GM18505 (cell line): ENCODE measurements around the gene DLGAP1.

Source experiments
- ATAC-seq: cut with Tn5 transposase; IDR thresholded peaks from one replicate; pipeline ENCODE4 v1.9.1; 2021; ENCODE audit not compliant: unreplicated experiment
- POLR2A ChIP-seq: IDR thresholded peaks from 4 replicates; pipeline ENCODE4 v1.6.1; 2011; ENCODE audit warnings: borderline replicate concordance; ENCODE audit not compliant: insufficient read depth, insufficient read length; ENCODE audit errors: extremely low read depth

Gene DLGAP1

DNA sequence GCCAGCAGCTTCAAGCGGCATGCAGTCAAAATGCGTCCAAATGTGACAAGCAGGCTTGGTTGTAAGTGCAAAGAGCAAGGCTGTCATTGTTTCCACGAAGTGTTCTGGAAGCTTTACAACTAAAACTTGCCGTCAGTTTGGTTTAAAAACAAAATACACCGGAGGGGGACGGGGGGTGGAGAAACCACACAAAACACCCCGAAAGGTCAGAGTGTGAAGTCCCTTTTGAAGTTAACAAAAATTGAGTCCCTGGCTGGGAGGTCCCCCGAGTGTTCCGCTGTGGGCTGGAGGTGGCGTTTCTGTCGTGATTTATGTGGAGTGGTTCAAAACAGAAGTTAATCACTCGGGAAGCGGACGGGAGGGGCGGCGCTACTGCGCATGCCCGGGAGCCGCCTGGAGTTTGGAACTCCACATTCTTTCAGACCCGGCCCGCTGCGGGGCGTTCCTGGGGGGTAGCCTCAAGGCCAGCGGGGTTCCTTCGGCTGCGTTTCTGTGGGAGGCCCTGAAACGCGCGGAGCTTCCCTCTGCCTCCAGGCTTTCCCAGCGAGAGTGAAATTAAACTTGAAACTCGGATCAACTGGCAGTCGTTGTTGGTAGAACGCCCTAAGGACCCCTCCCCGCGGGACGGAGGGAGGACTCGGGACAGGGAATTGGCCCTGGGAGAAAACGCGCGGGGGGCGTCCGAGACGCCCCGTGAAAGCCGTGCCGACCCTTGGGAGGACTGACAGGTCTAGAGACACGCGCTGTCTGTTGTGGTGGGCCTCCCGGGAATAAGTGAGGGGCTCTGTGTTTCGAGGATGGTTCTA, 1003.7 kb downstream of the DLGAP1 start:
- no peak for TF ChIP-seq POLR2A
- no peak for ATAC-seq

DNA sequence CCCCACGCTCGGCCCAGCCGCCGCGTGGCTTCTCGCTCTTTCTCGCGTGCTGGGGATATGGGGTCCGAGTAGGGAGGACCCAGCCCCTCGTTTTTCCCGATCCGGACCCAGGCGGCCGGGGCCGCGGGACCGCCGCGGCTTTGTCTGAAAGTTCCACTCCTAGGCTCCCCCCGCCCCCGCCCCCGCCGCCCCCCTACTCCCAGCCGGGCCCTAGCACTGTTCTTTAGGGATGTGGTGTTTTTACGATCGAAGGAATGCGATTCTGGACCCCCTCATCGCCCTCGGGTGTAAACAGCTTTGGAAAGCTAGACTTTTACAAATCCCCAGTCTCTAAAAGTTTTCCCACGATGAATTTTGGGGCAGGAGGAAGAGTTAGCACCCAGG, 1004.3 kb downstream of the DLGAP1 start:
- no peak for ATAC-seq
- TF ChIP-seq POLR2A = no peak

DNA sequence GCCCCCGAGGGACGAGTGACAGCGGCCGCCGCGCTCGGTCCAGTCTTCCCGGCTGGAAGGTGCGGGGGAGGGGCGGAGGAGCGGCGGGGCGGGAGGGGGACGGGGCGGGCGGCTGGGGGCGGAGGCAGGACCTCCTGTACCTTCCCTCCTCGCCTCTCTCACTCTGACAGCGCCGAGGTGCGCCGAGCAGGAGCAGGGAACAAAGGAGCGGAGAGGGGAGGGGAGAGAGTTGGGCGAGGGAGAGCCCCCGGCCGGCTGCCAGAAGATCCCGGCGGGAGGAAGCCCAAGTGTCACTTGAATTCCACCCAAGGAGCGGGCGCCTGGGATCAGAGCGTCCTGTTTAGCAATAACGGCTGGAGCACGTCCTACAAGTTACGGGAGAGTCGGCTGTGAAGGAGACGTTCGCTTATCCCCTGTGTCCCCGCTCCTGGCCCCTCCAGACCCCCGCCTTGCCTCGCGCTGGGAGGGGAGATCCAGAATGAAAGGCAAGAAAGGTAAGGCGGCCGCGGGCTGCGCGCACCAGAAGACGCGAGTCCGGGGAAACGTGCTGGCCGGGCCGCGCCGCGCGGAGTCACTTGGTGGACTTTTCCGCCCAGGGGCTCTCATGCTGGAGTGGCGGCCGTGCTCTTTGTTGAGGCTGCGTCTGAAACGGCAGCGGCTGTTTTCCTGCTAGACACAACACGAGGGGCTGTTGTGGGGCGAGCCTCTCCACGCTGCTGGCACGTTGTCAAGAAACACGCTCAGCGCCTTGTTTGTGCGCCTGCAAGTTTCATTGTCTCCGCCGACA, 1004.9 kb downstream of the DLGAP1 start, which contains the start of gene TGIF1:
Gene TGIF1, plus strand, starts transcription at position 161 of the 787 bp plus-strand sequence. Its CDS starts 318 bp downstream, at position 479.
- ATAC-seq = no peak

DNA sequence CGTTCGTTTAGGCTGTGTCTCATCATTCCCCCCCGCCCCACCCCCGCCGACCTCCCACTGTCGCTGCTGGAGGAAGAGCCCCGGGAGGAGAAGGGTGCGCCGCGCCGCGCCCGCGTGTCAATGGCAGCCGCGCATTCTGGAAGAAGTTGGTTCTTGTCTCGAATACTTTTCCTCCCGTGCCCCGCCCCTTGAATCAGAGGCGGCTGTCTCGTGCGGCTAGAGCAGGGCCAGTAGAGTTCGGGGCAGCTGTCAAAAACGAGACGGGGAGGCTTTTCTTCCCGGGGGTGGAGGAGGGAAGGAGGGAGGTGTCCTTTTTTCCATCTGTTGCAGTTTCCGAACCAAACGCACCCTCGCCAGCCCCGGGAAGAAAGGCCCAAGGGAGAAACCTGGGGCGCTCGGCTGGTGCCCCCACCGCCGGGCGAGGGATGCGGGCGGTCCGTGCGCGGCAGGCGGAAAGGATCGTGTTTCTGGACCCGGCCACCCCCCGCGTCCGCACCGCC, 1005.5 kb downstream of the DLGAP1 start:
- no peak for ATAC-seq
- TF ChIP-seq POLR2A = no peak

More for the DNA sequence above, 1004.9 kb downstream of the DLGAP1 start, which contains the start of gene TGIF1:
- TF ChIP-seq POLR2A = no peak

DNA sequence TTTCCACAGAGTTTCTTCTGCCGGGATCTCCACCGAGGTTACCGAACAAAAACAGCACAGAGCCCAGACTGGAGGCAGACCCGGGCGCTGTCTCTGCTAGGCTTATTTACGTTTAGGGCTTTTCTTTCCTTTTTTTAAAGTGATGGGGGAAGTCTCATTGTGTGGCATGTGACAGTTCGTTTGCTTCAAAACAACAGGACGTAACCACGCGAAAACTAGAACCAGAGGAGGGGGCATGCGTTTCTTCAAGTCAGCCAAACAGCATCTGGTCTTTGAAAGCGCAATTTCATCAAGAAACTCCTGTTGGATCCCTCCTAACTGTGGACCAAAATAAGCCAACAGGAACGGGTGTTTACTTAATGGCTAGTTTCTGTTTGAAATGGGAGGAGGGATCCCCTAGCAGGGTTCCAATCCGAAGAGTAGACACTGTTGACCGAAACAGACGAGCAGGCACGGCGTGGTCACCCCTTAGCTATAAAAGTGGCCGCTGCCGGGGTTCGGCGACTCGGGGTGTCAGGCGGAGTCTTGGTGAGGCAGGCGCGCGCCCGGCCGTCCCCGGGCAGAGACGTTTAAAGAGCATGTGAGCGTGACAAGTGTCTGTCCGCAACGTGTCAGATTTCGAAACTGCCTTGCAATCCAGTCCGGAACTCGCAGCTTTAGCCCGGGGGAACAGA, 1006.1 kb downstream of the DLGAP1 start:
- ATAC-seq = peak; percentile 52
- TF ChIP-seq POLR2A = peak; percentile 42

DNA sequence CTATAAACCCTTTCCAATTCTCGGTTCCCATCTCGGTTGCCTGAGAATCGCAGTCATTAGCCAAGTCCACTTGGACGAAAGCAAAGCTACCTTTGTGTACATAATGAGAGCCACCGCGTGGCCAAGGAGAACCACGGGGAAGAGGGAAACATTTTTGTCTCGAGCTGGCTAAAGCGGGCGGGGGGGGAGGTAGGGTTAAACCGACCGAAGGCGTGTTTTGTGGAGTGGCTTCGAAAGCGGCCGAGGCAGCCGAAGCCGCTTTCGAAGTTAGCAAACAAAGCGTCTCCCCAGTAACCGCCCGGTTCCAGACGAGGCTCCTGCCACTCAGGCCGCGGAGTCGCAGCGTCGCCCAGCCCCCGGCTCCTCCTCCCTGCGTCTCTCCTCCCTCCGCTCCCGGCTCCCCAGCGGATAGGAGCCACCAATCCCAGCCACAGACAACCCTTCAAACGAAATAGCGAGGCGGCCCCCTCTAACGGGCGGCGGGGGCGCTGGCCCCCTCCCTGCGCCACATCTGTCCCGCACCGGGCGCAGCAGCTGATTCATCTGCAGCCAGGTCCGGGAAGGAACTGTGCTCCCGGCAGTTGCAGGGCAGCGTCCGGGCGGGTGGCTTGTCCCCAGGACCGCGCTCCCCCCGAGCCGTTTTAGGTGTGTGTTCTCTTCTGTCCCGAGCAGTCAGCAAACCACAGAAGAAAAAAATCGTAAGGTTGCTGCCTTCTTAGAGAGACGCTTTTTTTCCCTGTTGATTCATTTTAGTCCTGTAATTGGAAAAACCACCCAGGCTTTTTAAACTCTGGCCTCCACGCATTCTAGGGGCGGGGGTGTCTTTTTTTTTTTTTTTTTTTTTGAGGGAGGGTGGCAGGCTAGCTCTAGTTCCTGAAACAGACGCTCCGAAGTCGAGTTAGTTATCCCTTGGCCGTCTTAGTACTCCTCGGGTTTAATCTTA, 1006.9 kb downstream of the DLGAP1 start:
- TF ChIP-seq POLR2A = no peak
- peak; percentile 62 for ATAC-seq

DNA sequence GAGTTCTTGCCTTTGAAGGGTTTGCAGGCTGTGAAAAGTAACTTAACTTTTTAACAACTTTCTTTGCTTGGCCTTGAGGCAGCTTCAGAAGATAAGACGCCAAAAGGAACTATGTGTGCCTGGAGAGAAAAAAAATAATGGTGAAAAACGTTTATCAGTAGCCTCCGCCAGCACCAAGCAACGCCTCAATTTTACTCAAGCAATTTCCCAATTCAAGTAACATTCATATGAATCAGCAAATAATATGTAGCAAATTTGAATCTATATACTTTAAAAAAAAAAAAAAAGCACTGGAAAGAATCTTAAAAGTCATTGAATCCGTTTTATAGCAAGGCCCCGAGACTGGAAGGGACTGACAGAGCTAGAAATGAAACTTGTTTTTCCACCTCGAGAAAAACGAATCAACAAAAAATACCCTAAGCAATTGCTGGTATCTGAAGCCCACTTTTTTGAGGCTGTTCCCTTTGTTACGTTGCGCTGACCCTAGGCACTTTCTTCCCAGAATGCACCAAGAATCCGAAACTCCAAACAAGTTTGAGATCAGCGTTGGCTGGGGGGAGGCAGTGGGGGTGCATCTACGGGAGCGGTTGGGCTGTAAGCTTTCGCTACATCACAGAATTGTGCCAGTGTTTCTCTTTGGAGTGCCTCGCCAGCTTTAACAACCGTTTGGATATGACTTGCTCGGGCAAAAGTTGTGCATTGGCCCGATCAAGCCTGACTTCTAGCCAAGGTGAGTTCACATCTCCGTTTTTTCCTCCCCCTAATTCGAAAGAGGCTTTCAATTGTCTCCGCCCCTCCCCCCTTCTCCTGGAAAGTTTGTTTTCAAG, 1007.8 kb downstream of the DLGAP1 start:
- TF ChIP-seq POLR2A = no peak
- no peak for ATAC-seq
